GM19025 (cell line): ENCODE results near the gene RAG2.

Experiments
- ATAC-seq: cut with Tn5 transposase; IDR thresholded peaks from one replicate; pipeline ENCODE4 v1.9.1; 2021; ENCODE audit warnings: mild to moderate bottlenecking, low read depth, moderate library complexity; ENCODE audit not compliant: unreplicated experiment

Gene RAG2

GRCh38 chr11:36598051-36598450 is at the start of gene RAG2:
Gene RAG2 (minus strand): TSS chr11:36598236. CDS start chr11:36594168, 4,068 bp downstream.
- ATAC-seq, result no peak

GRCh38 chr11:36638556-36638955 is 40.5 kb upstream of the RAG2 start:
- no peak for ATAC-seq

GRCh38 chr11:36635066-36635862 is 37.2 kb upstream of the RAG2 start:
- ATAC-seq, result no peak

- ATAC-seq, result no peak
Observed at GRCh38 chr11:36631774-36632173, 33.7 kb upstream of the RAG2 start.

GRCh38 chr11:36628765-36629244 is 30.8 kb upstream of the RAG2 start:
- no peak for ATAC-seq

GRCh38 chr11:36628141-36628540 is 30.1 kb upstream of the RAG2 start:
- no peak for ATAC-seq

- no peak for ATAC-seq
Observed at GRCh38 chr11:36627471-36627870, 29.4 kb upstream of the RAG2 start.

GRCh38 chr11:36627006-36627405 is 29.0 kb upstream of the RAG2 start:
- ATAC-seq, result no peak

GRCh38 chr11:36623494-36623893 is 25.5 kb upstream of the RAG2 start:
- no peak for ATAC-seq

- no peak for ATAC-seq
Observed at GRCh38 chr11:36622431-36623136, 24.5 kb upstream of the RAG2 start.

- ATAC-seq, result no peak
Observed at GRCh38 chr11:36620246-36620645, 22.2 kb upstream of the RAG2 start.

- no peak for ATAC-seq
Observed at GRCh38 chr11:36619502-36619901, 21.5 kb upstream of the RAG2 start.

GRCh38 chr11:36618363-36619047 is 20.5 kb upstream of the RAG2 start:
- ATAC-seq, result no peak

- no peak for ATAC-seq
Observed at GRCh38 chr11:36617543-36618362, 19.7 kb upstream of the RAG2 start.

- no peak for ATAC-seq
Observed at GRCh38 chr11:36615826-36616225, 17.8 kb upstream of the RAG2 start.

GRCh38 chr11:36609383-36609782 is 11.3 kb upstream of the RAG2 start:
- no peak for ATAC-seq

- no peak for ATAC-seq
Observed at GRCh38 chr11:36608491-36609199, 10.6 kb upstream of the RAG2 start.

GRCh38 chr11:36605221-36606216 is 7.5 kb upstream of the RAG2 start:
- no peak for ATAC-seq

- ATAC-seq, result no peak
Observed at GRCh38 chr11:36602135-36602534, 4.1 kb upstream of the RAG2 start.
